ENCODE results near the gene SECISBP2.

- no peak for TF ChIP-seq POLR2A (IDR thresholded peaks at IDR 0.05; ENCODE audit: low read length)
- no peak for TF ChIP-seq CTCF (IDR thresholded peaks at IDR 0.05)
- no peak for TF ChIP-seq HOXA7 (CRISPR knock-in tag; IDR thresholded peaks at IDR 0.05)
- TF ChIP-seq HDAC2 (IDR thresholded peaks at IDR 0.05): no peak
- TF ChIP-seq REST (IDR thresholded peaks at IDR 0.05): no peak
These were observed 61.3 kb downstream of the SECISBP2 start for GRCh38 chr9:89379508-89380115.
